HepG2 (cell line): Measurements from ENCODE around the gene SERHL2. TPM values are rescaled to one million over a fixed set of nuclear protein-coding genes. Genes with fewer than 3 reads are reported as not detected.

Experiments
- DNMT1 ChIP-seq: sonication (generic); formaldehyde crosslinking; IDR thresholded peaks from 2 replicates; pipeline ENCODE4 v1.5.1; 2020; ENCODE audit warnings: mild to moderate bottlenecking, missing genetic modification reagents
- HOXA7 ChIP-seq: sonication (generic); formaldehyde crosslinking; IDR thresholded peaks from 2 replicates; pipeline ENCODE4 v1.8.1; 2022; ENCODE audit warnings: mild to moderate bottlenecking, missing genetic modification reagents, moderate library complexity
- NFE2 ChIP-seq: sonication (generic); formaldehyde crosslinking; IDR thresholded peaks from 2 replicates; pipeline ENCODE4 v1.4.0; 2020; ENCODE audit warnings: missing genetic modification reagents
- NFIB ChIP-seq: sonication (generic); formaldehyde crosslinking; IDR thresholded peaks from 2 replicates; pipeline ENCODE4 v1.9.0; 2021; ENCODE audit warnings: missing genetic modification reagents, mild to moderate bottlenecking, borderline replicate concordance
- NR2F2 ChIP-seq: IDR thresholded peaks from 2 replicates; pipeline ENCODE4 v1.6.1; 2012; ENCODE audit warnings: low read depth, inconsistent platforms, borderline replicate concordance
- PHF8 ChIP-seq: sonication (generic); formaldehyde crosslinking; IDR thresholded peaks from 2 replicates; pipeline ENCODE4 v1.5.0; 2020; ENCODE audit warnings: missing genetic modification reagents
- PRDM4 ChIP-seq: sonication (generic); formaldehyde crosslinking; IDR thresholded peaks from 2 replicates; pipeline ENCODE4 v1.9.0; 2021; ENCODE audit warnings: missing genetic modification reagents, borderline replicate concordance
- RFX3 ChIP-seq: IDR thresholded peaks from 2 replicates; pipeline ENCODE4 v1.6.1; 2016; ENCODE audit warnings: missing biosample characterization, missing genetic modification reagents
- SKI ChIP-seq: fragments of 450-650 bp; IDR thresholded peaks from one replicate; pipeline ENCODE4 v1.6.1; 2018; ENCODE audit warnings: mild to moderate bottlenecking; ENCODE audit not compliant: partially characterized antibody
- SMC3 ChIP-seq: IDR thresholded peaks from 2 replicates; pipeline ENCODE4 v1.6.1; 2011; ENCODE audit warnings: low read length, improper control_type of control experiment
- SRSF1 ChIP-seq: fragments of 200-400 bp; formaldehyde crosslinking; optimal IDR thresholded peaks from 2 replicates; pipeline ENCODE3; 2017; ENCODE audit warnings: mild to moderate bottlenecking, low read depth, low read length, moderate library complexity
- THAP7 ChIP-seq: sonication (generic); formaldehyde crosslinking; IDR thresholded peaks from 2 replicates; pipeline ENCODE4 v1.8.1; 2023; ENCODE audit warnings: mild to moderate bottlenecking, missing genetic modification reagents
- ZBTB46 ChIP-seq: sonication (generic); formaldehyde crosslinking; IDR thresholded peaks from 2 replicates; pipeline ENCODE4 v1.4.0; 2020; ENCODE audit warnings: mild to moderate bottlenecking, missing genetic modification reagents, borderline replicate concordance
- ZFP36L1 ChIP-seq: sonication (generic); formaldehyde crosslinking; IDR thresholded peaks from 2 replicates; pipeline ENCODE4 v1.8.0; 2022; ENCODE audit warnings: mild to moderate bottlenecking, missing genetic modification reagents, moderate library complexity
- ZFY ChIP-seq: sonication (generic); formaldehyde crosslinking; IDR thresholded peaks from 2 replicates; pipeline ENCODE4 v1.4.0; 2020; ENCODE audit warnings: missing genetic modification reagents
- ZNF136 ChIP-seq: sonication (generic); formaldehyde crosslinking; IDR thresholded peaks from 2 replicates; pipeline ENCODE4 v1.8.1; 2022; ENCODE audit warnings: low read depth, mild to moderate bottlenecking, moderate library complexity, missing genetic modification reagents
- ZNF34 ChIP-seq: sonication (generic); formaldehyde crosslinking; IDR thresholded peaks from 2 replicates; pipeline ENCODE4 v1.4.0; 2020; ENCODE audit warnings: mild to moderate bottlenecking, missing genetic modification reagents, borderline replicate concordance
- ZNF609 ChIP-seq: sonication (generic); formaldehyde crosslinking; IDR thresholded peaks from 2 replicates; pipeline ENCODE4 v1.4.0; 2020; ENCODE audit warnings: mild to moderate bottlenecking, missing genetic modification reagents, borderline replicate concordance
- ZNF652 ChIP-seq: IDR thresholded peaks from 2 replicates; pipeline ENCODE4 v1.6.1; 2016; ENCODE audit warnings: low read depth, borderline replicate concordance
- ZNF792 ChIP-seq: IDR thresholded peaks from 2 replicates; pipeline ENCODE4 v1.6.1; 2016
- polyA plus RNA-seq, 8 experiments: library from polyadenylated mRNA; depleted of rRNA in 3 of 8; stranded (reverse) in 7 of 8; unstranded in 1 of 8; fragments of >200 nt; fragmentation: Illumina TruSeq in 4 of 8; extraction: Trizol in 4 of 8; gene quantifications; 2 replicates each; pipeline versions ENCODE4 v1.2.1 to v1.2.3, GENCODE V29; 2011 to 2016; ENCODE audit warnings: low read depth in 4 of 8, missing spikeins in 1 of 8, mixed read lengths in 1 of 8; ENCODE audit not compliant: insufficient read depth in 1 of 8
- total RNA-seq, 5 experiments: library from RNA; depleted of rRNA; stranded (reverse); fragments of >200 nt; fragmentation: Illumina TruSeq; extraction: Trizol; gene quantifications; 2 replicates each; pipeline ENCODE4 v1.2.3, GENCODE V29; 2016; ENCODE audit warnings: low read depth in 1 of 5

The SERHL2 gene
- total and polyA plus RNA-seq, 2 of the 13 experiments (the other 11 are each of a cell fraction or from before 2014, with no cell fraction given): 1.0 to 1.8 TPM

GRCh38 chr22:42621505-42622002 lies 67.8 kb downstream of the SERHL2 start (continued):
- TF ChIP-seq THAP7 (CRISPR knock-in tag) (no peak), NFIB (CRISPR knock-in tag) (no peak), ZBTB46 (CRISPR knock-in tag) (no peak), SKI (no peak), RFX3 (no peak), NFE2 (CRISPR knock-in tag) (no peak), HOXA7 (no peak), ZNF34 (CRISPR knock-in tag) (no peak), PHF8 (CRISPR knock-in tag) (0 out of 2 replicates have a peak, but pooled peaks have one; percentile 30), ZFY (peak; percentile 50; the same call in 1 of the 2 replicates), DNMT1 (CRISPR knock-in tag) (no peak; the same call in 1 of the 2 replicates), SRSF1 (no peak), ZFP36L1 (CRISPR knock-in tag) (no peak), ZNF792 (CRISPR knock-in tag) (no peak), ZNF609 (CRISPR knock-in tag) (peak; percentile 16; the same call in 1 of the 2 replicates), ZNF136 (CRISPR knock-in tag) (no peak), PRDM4 (CRISPR knock-in tag) (no peak), SMC3 (peak; percentile 51), NR2F2 (no peak), ZNF652 (CRISPR knock-in tag) (no peak)
